ENCODE results near the gene TMC7. TPM values are rescaled to one million over a fixed set of nuclear protein-coding genes. Genes with fewer than 3 reads are reported as not detected.

Gene TMC7
- total RNA-seq, 3 donors from 2014 or later = 5.4 to 12.4 (median 9.2) TPM

GRCh38 chr16:19104607-19105006, 120.9 kb downstream of the TMC7 start:
- ATAC-seq = no peak
- Histone ChIP-seq H3K4me1 (ENCODE audit: low read depth) (no peaks in the 10 kb centered on the region), H3K36me3 (ENCODE audit: low read depth) (no peaks in the 10 kb centered on the region), H3K9me3 (no peaks in the 10 kb centered on the region), H3K4me3 (no peak overlapping the region)
- TF ChIP-seq, protein P1, sequence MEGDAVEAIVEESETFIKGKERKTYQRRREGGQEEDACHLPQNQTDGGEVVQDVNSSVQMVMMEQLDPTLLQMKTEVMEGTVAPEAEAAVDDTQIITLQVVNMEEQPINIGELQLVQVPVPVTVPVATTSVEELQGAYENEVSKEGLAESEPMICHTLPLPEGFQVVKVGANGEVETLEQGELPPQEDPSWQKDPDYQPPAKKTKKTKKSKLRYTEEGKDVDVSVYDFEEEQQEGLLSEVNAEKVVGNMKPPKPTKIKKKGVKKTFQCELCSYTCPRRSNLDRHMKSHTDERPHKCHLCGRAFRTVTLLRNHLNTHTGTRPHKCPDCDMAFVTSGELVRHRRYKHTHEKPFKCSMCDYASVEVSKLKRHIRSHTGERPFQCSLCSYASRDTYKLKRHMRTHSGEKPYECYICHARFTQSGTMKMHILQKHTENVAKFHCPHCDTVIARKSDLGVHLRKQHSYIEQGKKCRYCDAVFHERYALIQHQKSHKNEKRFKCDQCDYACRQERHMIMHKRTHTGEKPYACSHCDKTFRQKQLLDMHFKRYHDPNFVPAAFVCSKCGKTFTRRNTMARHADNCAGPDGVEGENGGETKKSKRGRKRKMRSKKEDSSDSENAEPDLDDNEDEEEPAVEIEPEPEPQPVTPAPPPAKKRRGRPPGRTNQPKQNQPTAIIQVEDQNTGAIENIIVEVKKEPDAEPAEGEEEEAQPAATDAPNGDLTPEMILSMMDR (IDR thresholded peaks at IDR 0.05) = no peak
- intact Hi-C loops (cut with DNase I, micrococcal nuclease) = no loop called here
- DNase-seq = no peak

- Histone ChIP-seq H3K36me3 (ENCODE audit: low read depth) (no peaks in the 10 kb centered on the region), H3K9me3 (no peaks in the 10 kb centered on the region), H3K4me3 (no peak overlapping the region), H3K4me1 (ENCODE audit: low read depth) (no peaks in the 10 kb centered on the region)
- DNase-seq = no peak
- ATAC-seq = no peak
- TF ChIP-seq, protein P1 (IDR thresholded peaks at IDR 0.05) = no peak
- intact Hi-C loops (cut with DNase I, micrococcal nuclease) = no loop called here
Observed at GRCh38 chr16:19105131-19105530, 121.4 kb downstream of the TMC7 start.

DNA sequence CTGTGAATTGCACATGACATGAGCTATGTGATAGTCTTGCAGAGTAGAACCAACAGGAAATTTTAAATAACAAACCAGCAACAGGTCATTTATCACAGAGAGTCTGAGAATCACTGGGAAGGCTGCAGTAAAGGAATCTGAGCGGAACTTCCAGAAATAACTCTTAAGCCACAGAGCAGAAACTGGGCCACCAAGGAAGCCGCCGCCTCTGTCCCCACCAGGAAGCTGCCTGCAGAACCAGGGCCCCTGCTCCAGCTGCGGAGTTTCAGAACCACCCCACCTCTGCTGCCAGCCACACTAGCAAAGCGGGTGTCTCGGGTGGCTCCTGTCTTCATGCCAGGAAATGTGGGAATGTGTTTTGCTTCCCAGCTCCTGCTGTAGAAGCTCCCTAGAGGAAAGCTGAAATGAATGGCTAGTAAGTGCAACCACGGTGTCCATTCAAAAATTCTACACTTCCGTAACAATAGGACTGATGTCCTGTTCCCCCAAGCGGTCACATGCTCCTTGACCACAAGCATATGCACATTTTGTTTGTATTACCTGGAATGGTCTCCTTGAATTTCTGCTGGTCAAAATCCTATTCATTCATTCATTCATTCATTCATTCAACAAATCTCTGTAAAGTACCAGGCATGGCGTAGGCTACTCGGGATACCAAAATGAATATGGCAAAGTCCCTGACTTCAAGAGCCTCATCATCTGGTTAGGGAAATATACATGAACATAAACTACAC, 122.3 kb downstream of the TMC7 start:
- H3K4me1 ChIP-seq (ENCODE audit: low read depth) = no peaks in the 10 kb centered on the region
- ATAC-seq (no peak), DNase-seq (no peak)
- H3K9me3 ChIP-seq = no peaks in the 10 kb centered on the region
- TF ChIP-seq, protein P1 (IDR thresholded peaks at IDR 0.05) = no peak
- intact Hi-C loops (cut with DNase I, micrococcal nuclease) = no loop called here
- H3K36me3 ChIP-seq (ENCODE audit: low read depth) = no peaks in the 10 kb centered on the region
- no peak overlapping the region for H3K4me3 ChIP-seq

GRCh38 chr16:19106625-19107020, 122.9 kb downstream of the TMC7 start:
- intact Hi-C loops (cut with DNase I, micrococcal nuclease) = no loop called here
- no peaks in the 10 kb centered on the region for H3K36me3 ChIP-seq (ENCODE audit: low read depth)
- no peak for DNase-seq
- H3K4me1 ChIP-seq (ENCODE audit: low read depth) = no peaks in the 10 kb centered on the region
- no peaks in the 10 kb centered on the region for H3K9me3 ChIP-seq
- TF ChIP-seq, protein P1 (IDR thresholded peaks at IDR 0.05) = no peak
- no peak overlapping the region for H3K4me3 ChIP-seq
- no peak for ATAC-seq

- H3K4me1 ChIP-seq (ENCODE audit: low read depth) = peaks cover 5% of the 10 kb centered on the region
- no peaks in the 10 kb centered on the region for H3K36me3 ChIP-seq (ENCODE audit: low read depth)
- H3K9me3 ChIP-seq = no peaks in the 10 kb centered on the region
- no peak for DNase-seq
- no peak overlapping the region for H3K4me3 ChIP-seq
- peak; percentile 79 for ATAC-seq
- intact Hi-C loops (cut with DNase I, micrococcal nuclease) = no loop called here
- TF ChIP-seq, protein P1 (IDR thresholded peaks at IDR 0.05) = no peak
Observed at GRCh38 chr16:19108409-19109287, 124.9 kb downstream of the TMC7 start.

Measured in mucosa of descending colon (tissue), 3 donors.